Uterus (tissue), 4 donors: ENCODE results near the gene L3MBTL3. TPM values are rescaled to one million over a fixed set of nuclear protein-coding genes. Genes with fewer than 3 reads are reported as not detected.
A peak's percentile ranks its signal among the peaks of the same experiment; 100 is the strongest.

Experiments
- DNase-seq, 2 donors: peaks; one replicate each; pipeline ENCODE4 v3.0.0-alpha.2; 2019 to 2020
- H3K27ac ChIP-seq, 2 donors: fragments of 200-600 bp; sonication (generic); 1 replicate in 1 of 2; 2 replicates in 1 of 2; pipeline ENCODE4 v1.5.1; 2016 to 2018
- H3K27me3 ChIP-seq, 2 donors: fragments of 200-600 bp; sonication (generic); one replicate each; pipeline ENCODE4 v1.5.1; 2018 to 2019; ENCODE audit warnings: control low read depth in 1 of 2
- H3K36me3 ChIP-seq, 2 donors: fragments of 200-600 bp; sonication (generic); one replicate each; pipeline ENCODE4 v1.5.1; 2019; ENCODE audit warnings: control low read depth in 1 of 2
- H3K4me1 ChIP-seq, 2 donors: fragments of 200-600 bp; sonication (generic); one replicate each; pipeline ENCODE4 v1.5.1; 2018 to 2019; ENCODE audit warnings: control low read depth in 1 of 2
- H3K4me3 ChIP-seq, 2 donors: fragments of 200-600 bp; sonication (generic); 1 replicate in 1 of 2; 2 replicates in 1 of 2; pipeline ENCODE4 v1.5.1; 2018 to 2019; ENCODE audit warnings: mild to moderate bottlenecking in 1 of 2
- H3K9me3 ChIP-seq, 2 donors: fragments of 200-600 bp; sonication (generic); one replicate each; pipeline ENCODE4 v1.5.1; 2019; ENCODE audit warnings: control low read depth in 1 of 2
- POLR2A ChIP-seq, 2 donors: fragments of 450-650 bp; IDR thresholded peaks; one replicate each; pipeline ENCODE4 v1.6.1; 2016; ENCODE audit warnings: antibody characterized with exemption in 2 of 2, mild to moderate bottlenecking in 1 of 2, moderate library complexity in 1 of 2
- intact Hi-C: fragments of 100-400 bp; cut with DNase I; formaldehyde crosslinking; loops from one replicate; pipeline ENCODE4 v1.15.1; 2023; ENCODE audit warnings: low total_unique reads
- total RNA-seq, 4 donors: library from RNA; depleted of rRNA in 3 of 4; stranded (reverse); fragments of >200 nt in 3 of 4; gene quantifications; one replicate each; pipeline versions ENCODE4 v1.1.0 to v1.2.4, GENCODE V29; 2014 to 2023
- TF ChIP-seq, protein P1 (sequence below), 4 experiments: fragments of 200-600 bp in 2 of 4; fragments of 450-650 bp in 2 of 4; sonication (generic) in 2 of 4; IDR thresholded peaks; one replicate each; pipeline ENCODE4 v1.5.1; 2016 to 2019; ENCODE audit warnings: antibody characterized with exemption in 4 of 4, mild to moderate bottlenecking in 2 of 4, moderate library complexity in 1 of 4
- donor health status: DM: yes; HTN: yes; CAD: no.

Gene L3MBTL3
- total RNA-seq, 4 donors from 2014 or later: 3.1 to 21.3 (median 16.1) TPM

DNA sequence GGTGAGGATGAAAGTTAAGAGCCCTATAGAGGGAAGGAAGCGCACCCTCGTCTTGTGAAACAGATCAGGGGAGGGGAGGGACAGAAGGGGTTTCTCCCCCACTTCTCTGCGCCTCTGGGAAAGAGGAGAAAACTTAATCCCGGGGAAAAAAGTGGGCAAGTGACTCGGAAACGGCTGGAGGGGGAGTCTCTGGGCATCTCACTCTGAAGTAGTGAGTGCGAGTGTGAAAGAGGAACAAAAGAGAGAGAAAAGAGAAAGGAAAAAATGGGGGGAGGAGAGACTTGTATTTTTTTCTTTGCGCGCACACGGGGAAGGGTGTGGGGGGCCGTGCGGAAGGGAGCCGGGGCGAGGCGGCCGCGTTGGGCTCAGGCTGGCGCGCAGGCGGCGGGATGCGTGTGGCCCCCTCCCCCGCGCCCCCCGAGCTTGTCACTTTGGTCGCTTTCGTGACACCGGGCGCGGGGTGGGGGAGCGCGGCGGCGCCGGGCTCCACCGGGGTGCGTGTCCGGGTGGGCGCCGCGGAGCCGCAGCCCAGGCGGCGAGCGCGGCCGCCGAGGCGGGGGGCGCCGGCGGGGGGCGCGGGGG, 454 bp downstream of the L3MBTL3 start:
- no peaks in the 10 kb centered on the region for H3K36me3 ChIP-seq
- DNase-seq: peak; percentile 18 to 25
- H3K4me1 ChIP-seq: no peaks in the 10 kb centered on the region
- H3K9me3 ChIP-seq: no peaks in the 10 kb centered on the region
- H3K27me3 ChIP-seq: no peaks in the 10 kb centered on the region
- H3K27ac ChIP-seq: peak overlapping the region; percentile 89 to 98
- H3K4me3 ChIP-seq: peak overlapping the region; percentile 51 to 94
- intact Hi-C loops: no loop called here
- TF ChIP-seq, protein P1, sequence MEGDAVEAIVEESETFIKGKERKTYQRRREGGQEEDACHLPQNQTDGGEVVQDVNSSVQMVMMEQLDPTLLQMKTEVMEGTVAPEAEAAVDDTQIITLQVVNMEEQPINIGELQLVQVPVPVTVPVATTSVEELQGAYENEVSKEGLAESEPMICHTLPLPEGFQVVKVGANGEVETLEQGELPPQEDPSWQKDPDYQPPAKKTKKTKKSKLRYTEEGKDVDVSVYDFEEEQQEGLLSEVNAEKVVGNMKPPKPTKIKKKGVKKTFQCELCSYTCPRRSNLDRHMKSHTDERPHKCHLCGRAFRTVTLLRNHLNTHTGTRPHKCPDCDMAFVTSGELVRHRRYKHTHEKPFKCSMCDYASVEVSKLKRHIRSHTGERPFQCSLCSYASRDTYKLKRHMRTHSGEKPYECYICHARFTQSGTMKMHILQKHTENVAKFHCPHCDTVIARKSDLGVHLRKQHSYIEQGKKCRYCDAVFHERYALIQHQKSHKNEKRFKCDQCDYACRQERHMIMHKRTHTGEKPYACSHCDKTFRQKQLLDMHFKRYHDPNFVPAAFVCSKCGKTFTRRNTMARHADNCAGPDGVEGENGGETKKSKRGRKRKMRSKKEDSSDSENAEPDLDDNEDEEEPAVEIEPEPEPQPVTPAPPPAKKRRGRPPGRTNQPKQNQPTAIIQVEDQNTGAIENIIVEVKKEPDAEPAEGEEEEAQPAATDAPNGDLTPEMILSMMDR (IDR thresholded peaks at IDR 0.05): no peak
- no peak for TF ChIP-seq POLR2A (IDR thresholded peaks at IDR 0.05)

DNA sequence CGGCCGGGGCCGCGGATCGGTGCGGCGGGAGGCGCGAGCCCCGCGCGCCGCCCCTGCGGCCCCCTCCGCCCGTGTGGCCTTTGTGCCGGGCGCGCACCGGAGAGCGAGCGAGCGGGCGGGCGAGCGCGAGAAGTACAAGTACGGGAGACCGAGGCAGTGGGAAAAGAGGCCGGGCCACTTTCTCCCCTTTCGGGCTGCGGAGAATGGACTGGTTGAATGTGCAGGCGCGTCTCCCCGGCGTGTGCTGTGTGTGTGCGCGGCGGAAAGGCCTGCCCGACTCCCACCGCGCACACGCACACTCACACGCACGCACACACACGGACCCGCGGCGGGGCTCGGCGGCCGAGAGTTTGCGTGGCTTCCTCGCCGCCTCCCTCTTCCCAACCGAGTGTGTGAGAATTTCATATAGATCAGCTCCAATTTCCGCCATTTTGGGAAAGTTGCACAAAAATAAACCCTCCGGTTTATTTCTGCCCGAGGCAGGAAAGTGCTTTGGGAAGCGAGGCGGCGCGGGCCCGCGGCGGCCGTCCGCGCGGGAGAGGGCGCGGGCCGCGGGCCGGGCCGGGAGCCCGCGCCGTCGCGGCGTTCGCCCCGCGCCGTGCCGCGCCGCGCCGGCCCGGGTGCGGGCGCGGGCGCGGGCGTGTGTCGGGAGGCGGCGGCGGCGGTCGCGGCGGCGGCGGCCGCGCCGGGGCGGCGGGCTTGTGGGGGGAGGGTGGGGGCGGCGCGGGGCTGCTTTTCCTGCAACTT, 1.1 kb downstream of the L3MBTL3 start:
- Histone ChIP-seq H3K36me3 (no peaks in the 10 kb centered on the region), H3K4me1 (no peaks in the 10 kb centered on the region), H3K4me3 (peak overlapping the region; percentile 83 to 94), H3K9me3 (no peaks in the 10 kb centered on the region), H3K27ac (peak overlapping the region; percentile 93 to 98), H3K27me3 (no peaks in the 10 kb centered on the region)
- peak; percentile 30 to 32 for DNase-seq
- TF ChIP-seq, protein P1 (IDR thresholded peaks at IDR 0.05): no peak
- intact Hi-C loops: no loop called here

DNA sequence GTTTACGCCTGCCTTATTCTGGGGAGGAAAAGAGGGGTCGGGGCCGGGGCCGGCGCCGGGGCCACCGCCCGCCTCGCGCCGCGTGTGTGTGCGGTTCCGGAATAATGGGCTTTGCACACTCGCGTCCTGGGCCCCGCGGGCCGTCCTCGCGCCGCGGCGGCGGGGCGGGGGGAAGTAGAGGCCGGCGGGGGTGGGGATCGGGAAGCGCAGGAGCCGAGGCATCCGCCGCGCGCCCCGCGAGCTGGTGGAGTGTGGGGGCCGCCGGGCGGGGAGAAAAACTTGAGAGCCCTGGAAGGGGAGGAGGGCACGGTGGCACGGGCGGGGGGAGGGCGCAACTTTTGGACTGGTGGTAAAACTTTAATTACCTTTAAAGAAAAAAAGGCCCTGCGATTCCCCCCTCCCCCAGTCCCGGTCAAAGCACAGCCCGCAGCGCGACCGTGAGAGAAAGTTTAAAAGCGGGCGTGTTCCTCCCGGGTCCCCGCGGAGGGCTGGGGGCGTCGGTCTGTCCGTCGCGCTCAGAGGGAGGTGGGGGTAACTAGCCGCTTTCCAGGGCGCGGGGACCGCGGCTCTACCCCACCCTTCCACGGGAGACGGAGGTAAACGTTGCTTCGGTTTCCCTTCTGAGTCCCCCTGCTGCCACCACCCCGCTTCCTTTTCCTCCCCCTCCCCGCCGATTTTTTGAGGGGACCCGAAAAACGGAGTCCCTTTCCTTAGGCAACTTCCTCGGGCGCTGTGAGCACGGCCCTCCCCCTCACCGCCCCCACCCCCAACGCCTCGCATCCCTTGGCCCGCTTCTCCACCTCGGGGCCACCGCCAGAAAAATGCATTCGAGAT, 1.9 kb downstream of the L3MBTL3 start:
- Histone ChIP-seq H3K4me1 (no peaks in the 10 kb centered on the region), H3K27me3 (no peaks in the 10 kb centered on the region), H3K9me3 (no peaks in the 10 kb centered on the region), H3K36me3 (no peaks in the 10 kb centered on the region), H3K4me3 (peak overlapping the region; percentile 83 to 94), H3K27ac (peak overlapping the region; percentile 93 to 98)
- TF ChIP-seq, protein P1 (IDR thresholded peaks at IDR 0.05): no peak
- TF ChIP-seq POLR2A (IDR thresholded peaks at IDR 0.05): no peak
- intact Hi-C loops: no loop called here
- DNase-seq: peak; percentile 37 to 41

DNA sequence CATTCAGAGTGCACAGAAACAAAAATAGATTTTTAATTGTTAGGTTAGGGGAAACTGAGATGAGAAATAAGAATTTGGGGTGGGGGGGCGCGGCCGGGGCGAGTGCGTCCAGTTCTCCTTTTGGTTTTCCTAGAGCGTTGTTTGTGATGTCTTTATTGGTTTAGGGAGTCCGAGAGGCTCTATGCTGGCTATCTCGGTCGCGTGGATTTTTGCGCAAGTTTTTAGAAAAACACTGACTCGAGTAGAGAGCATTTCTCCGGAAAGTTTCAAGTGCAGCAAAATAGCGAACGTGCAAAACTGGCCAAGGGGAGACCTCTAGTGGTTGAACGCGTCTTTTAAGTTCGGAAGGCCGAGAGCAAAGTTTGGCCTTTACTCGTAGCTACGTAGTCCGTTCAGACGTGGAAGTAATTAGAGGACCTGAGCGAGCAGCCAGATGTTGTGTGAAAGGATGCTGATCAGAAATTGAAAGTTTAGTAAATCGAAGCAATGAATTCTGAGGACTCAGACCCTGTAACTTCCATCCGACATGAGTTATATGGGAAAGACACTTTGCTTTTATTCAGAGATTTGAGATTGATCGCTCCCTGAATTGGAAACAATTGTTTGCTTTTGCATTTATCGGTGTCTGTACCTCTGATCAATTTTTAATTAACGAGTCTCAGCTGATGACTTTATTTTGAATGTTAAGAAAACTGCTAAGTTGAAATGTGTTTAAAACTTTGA, 2.7 kb downstream of the L3MBTL3 start:
- H3K9me3 ChIP-seq: no peaks in the 10 kb centered on the region
- intact Hi-C loops: no loop called here
- H3K36me3 ChIP-seq: no peaks in the 10 kb centered on the region

More for the DNA sequence above, 2.7 kb downstream of the L3MBTL3 start:
- H3K27ac ChIP-seq: peak overlapping the region; percentile 93 to 98
- no peaks in the 10 kb centered on the region for H3K4me1 ChIP-seq
- DNase-seq: peak; percentile 86 to 90
- H3K27me3 ChIP-seq: no peaks in the 10 kb centered on the region
- H3K4me3 ChIP-seq: peak overlapping the region; percentile 83 to 94
- TF ChIP-seq, protein P1 (IDR thresholded peaks at IDR 0.05): peak; percentile 79 to 88 (median 80)
- no peak for TF ChIP-seq POLR2A (IDR thresholded peaks at IDR 0.05)
